GM12801 (cell line): Measurements from ENCODE around the gene MGAT5B.

ENCODE experiments used
- TF ChIP-seq, protein P1 (sequence below): IDR thresholded peaks from one replicate; pipeline ENCODE4 v1.5.1; 2011; ENCODE audit warnings: control low read depth; ENCODE audit not compliant: insufficient read length; ENCODE audit errors: extremely low read depth

Gene MGAT5B

DNA sequence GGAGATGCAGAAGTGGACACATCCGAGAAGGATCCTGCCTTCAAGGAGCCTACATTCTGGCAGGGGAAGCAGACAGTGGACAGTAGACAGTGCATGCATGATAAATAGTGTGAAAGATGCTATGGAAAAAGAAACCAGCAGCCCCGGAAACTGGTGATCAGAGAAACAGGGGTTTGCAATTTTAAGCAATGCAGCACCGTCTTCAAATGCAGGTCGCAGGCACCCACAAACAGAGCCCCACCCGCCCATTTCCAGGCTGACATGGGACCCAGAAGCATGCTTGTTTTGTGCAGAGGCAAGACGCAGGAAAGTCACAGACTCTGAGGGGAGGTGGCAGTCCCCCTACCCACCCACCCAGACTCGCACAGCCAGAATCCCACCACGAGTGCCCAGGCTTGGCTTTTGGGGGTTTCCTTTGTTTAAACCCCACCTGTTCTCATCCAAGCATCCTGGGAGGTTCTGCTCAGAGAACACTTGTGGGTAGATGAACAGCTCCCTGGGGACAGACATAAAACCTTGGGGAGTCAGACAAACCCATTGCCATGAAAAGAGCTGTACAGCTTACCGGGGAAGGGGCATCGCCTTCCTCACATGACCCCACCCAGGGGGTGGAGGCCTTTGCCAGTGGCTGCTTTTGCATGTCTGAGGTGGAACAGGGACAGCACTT lies 114.3 kb downstream of the MGAT5B start:
- TF ChIP-seq, protein P1, sequence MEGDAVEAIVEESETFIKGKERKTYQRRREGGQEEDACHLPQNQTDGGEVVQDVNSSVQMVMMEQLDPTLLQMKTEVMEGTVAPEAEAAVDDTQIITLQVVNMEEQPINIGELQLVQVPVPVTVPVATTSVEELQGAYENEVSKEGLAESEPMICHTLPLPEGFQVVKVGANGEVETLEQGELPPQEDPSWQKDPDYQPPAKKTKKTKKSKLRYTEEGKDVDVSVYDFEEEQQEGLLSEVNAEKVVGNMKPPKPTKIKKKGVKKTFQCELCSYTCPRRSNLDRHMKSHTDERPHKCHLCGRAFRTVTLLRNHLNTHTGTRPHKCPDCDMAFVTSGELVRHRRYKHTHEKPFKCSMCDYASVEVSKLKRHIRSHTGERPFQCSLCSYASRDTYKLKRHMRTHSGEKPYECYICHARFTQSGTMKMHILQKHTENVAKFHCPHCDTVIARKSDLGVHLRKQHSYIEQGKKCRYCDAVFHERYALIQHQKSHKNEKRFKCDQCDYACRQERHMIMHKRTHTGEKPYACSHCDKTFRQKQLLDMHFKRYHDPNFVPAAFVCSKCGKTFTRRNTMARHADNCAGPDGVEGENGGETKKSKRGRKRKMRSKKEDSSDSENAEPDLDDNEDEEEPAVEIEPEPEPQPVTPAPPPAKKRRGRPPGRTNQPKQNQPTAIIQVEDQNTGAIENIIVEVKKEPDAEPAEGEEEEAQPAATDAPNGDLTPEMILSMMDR = no peak

DNA sequence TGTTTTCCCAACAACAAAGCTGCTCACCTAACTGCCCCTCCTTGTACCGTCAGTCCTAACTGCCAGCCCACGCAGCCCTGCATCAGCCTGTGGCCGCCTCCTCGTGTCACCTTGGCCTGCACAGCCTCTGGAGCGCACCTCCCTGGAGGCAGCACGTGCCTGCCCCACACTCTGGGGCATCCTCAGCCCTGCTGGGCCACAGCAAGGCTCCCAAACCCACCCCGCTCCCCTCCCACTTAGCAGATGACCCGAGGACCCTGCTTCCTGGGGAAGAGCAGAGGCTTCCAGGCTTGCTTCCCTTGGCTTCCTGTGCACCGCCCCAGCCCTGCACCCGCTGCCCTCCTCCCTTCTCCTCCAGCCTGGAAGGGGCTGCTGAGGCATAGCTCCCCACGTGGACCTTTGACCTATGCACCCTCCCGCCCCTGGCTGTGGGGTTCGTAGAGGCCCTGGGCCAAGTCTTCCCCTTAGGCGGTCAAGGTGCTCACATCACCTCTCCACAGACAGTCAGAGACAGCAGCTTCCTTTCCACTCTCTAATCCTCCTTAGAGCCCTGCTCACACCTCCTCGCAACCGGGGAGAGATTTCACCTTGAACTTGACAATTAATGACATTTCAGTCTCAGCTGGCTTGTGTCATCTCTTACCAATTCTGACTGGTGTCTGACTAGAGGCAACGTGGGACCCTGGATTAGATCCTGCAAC lies 115.0 kb downstream of the MGAT5B start:
- TF ChIP-seq, protein P1 = no peak

DNA sequence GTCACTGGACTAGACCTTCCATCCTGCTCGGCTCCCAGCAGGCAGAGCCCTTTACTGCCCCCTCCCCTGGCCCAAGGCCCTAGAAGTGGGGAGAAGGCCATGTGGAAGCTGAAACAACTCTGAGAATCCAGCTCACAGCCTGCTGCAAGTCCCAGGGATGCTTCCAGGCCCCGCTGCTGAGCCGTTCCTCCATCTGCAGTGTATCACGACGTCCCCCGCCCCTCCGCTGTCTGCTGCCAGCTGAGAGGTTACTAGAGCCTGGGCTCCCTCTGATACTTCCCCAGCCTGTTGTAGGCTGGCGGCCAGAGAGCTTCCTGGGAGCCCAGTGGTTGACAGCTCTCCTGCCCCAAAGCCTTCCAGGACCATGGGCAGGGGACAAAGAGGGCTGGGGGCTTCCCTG lies 118.2 kb downstream of the MGAT5B start:
- TF ChIP-seq, protein P1 = no peak

DNA sequence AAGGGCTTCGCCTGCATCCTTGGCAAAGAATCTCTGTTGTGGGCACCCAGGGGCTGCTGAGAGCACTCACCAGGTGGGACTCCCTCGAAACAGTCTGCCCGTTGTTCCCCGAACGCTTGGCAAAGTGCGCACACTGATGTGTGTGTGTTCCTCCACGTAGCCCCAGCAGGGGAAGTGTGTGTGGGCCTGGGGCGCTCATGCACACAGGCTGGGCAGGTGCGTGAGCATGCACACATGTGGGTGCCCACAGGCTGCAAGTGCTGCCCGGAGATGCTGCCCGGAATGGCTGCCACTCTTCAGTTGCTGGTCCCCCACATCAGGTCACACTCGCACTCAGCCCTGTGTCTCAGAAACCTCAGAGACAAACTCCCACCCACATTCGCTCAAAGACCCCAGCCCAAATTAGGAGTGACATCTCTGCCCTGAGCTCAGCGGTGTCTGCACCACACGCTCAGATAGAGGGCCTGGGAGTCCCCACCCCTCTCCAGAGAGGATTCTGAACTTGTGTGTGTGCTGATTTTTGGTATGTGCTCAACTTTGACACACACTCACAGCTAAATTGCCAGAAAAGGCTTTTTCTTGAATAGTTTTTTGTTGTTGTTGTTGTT lies 119.4 kb downstream of the MGAT5B start:
- TF ChIP-seq, protein P1 = no peak

DNA sequence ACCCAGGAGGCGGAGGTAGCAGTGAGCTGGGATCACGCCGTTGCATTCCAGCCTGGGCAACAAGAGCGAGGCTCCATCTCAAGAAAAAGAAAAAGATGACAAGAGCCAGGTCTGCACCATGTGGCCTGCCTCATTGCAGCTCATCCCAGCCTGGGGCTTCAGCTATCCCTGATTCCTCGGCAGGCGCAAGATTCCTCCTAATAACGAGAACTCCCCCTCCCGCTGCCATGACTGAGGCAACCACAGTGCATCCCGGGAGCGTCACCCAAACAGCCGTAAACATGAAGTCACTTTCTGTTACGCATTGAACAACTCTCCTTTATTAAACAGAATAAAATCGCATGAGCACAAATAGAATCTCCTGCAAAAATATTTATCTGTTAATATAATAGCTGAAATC lies 120.6 kb downstream of the MGAT5B start:
- TF ChIP-seq, protein P1 = no peak

DNA sequence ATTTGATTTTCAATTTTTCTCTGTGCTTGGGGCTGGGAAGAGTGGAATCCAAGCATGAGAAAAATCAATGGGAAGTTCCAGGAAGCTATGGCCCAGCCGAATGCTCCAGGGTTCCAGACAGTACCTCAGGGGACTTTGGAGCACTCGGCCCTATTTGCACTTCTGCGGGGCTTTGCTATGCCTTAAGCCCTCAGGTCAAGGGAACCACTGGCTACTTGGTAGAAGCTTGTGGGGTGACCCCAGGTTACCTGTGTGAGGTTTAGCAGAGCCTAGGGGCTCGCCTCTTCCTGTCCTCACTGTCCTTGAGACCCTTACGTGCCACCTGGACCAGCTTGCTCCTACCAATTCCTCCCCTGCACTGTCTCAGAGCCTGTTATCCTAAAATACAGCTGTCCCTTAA lies 121.3 kb downstream of the MGAT5B start:
- TF ChIP-seq, protein P1 = no peak

DNA sequence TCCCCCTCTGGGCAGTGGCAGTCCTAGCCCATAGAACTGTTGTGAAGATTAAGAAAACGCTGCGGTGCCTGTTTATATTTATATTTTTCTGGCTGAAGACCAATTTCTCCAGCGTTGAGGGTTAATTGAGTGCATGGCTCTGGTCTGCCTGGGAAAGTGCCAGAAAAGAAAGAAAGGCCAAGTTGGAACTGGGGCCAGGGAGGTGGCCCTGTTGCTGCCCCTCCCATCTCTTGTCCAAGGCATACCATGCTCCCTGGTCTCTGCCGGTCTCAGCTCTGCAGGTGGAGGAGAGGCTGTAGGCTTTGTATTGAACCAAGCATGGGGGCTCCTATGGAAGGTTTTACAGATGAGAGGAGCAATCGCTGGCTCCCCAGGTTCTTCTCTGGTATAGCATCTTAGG lies 124.7 kb downstream of the MGAT5B start:
- TF ChIP-seq, protein P1 = no peak
